NB4 (cell line): ENCODE measurements around the gene CDH15.

Source experiments
- CTCF ChIP-seq: IDR thresholded peaks from one replicate; pipeline ENCODE4 v1.5.1; 2012; ENCODE audit warnings: low read depth, low read length
- MYC ChIP-seq: IDR thresholded peaks from 2 replicates; pipeline ENCODE4 v1.6.1; 2011; ENCODE audit warnings: low read depth, low read length
- POLR2A ChIP-seq: IDR thresholded peaks from 2 replicates; pipeline ENCODE4 v1.6.1; 2011; ENCODE audit warnings: mild to moderate bottlenecking; ENCODE audit not compliant: insufficient read length; ENCODE audit errors: extremely low read depth
- TF ChIP-seq, protein P1 (sequence below): IDR thresholded peaks from 2 replicates; pipeline ENCODE4 v1.6.1; 2011; ENCODE audit warnings: low read depth, low read length

GRCh38 chr16:89168381-89169189 is 3.0 kb upstream of the CDH15 start:
- TF ChIP-seq POLR2A: no peak
- TF ChIP-seq CTCF: no peak
- TF ChIP-seq, protein P1, sequence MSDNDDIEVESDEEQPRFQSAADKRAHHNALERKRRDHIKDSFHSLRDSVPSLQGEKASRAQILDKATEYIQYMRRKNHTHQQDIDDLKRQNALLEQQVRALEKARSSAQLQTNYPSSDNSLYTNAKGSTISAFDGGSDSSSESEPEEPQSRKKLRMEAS: no peak
- TF ChIP-seq MYC: no peak
